Neural progenitor cell (in vitro differentiated cells): ENCODE results near the gene MOB2. TPM values are rescaled to one million over a fixed set of nuclear protein-coding genes. Genes with fewer than 3 reads are reported as not detected.

Source experiments
- DNase-seq: peaks from one replicate; pipeline ENCODE4 v3.0.0-alpha.2; 2016; ENCODE audit warnings: low spot score
- H2AFZ ChIP-seq: fragments of 200-600 bp; sonication (generic); replicated peaks from 2 replicates; pipeline ENCODE4 v1.6.1; 2016; ENCODE audit warnings: antibody characterized with exemption
- H3F3A ChIP-seq: fragments of 200-600 bp; sonication (generic); 2 replicates; pipeline ENCODE4 v1.6.1; 2016; ENCODE audit warnings: antibody characterized with exemption, low read depth
- H3K27ac ChIP-seq: fragments of 200-600 bp; sonication (generic); 2 replicates; pipeline ENCODE4 v1.5.1; 2016; ENCODE audit warnings: mild to moderate bottlenecking
- H3K27me3 ChIP-seq: fragments of 200-600 bp; sonication (generic); 2 replicates; pipeline ENCODE4 v1.6.1; 2016; ENCODE audit warnings: mild to moderate bottlenecking, moderate library complexity
- H3K36me3 ChIP-seq: fragments of 200-600 bp; sonication (generic); 2 replicates; pipeline ENCODE4 v1.5.1; 2016
- H3K4me1 ChIP-seq: fragments of 200-600 bp; sonication (generic); 2 replicates; pipeline ENCODE4 v1.6.1; 2016; ENCODE audit warnings: mixed run types
- H3K4me2 ChIP-seq: fragments of 200-600 bp; sonication (generic); 2 replicates; pipeline ENCODE4 v1.6.1; 2016
- H3K4me3 ChIP-seq: fragments of 200-600 bp; sonication (generic); 2 replicates; pipeline ENCODE4 v1.5.1; 2016
- H3K79me2 ChIP-seq: fragments of 200-600 bp; sonication (generic); 2 replicates; pipeline ENCODE4 v1.6.1; 2016; ENCODE audit warnings: low read depth
- H3K9ac ChIP-seq: fragments of 200-600 bp; sonication (generic); 2 replicates; pipeline ENCODE4 v1.6.1; 2016
- H3K9me3 ChIP-seq: fragments of 200-600 bp; sonication (generic); 2 replicates; pipeline ENCODE4 v1.5.1; 2016; ENCODE audit warnings: low read depth
- H4K20me1 ChIP-seq: fragments of 200-600 bp; sonication (generic); 2 replicates; pipeline ENCODE4 v1.6.1; 2016; ENCODE audit warnings: low read depth
- H3K27ac Mint-ChIP-seq: 3 replicates; pipeline ENCODE4 v1.8.0; 2021; ENCODE audit warnings: mixed read lengths
- H3K27me3 Mint-ChIP-seq: 2 replicates; pipeline ENCODE4 v1.8.0; 2022; ENCODE audit warnings: low read depth, mild to moderate bottlenecking, inconsistent platforms, moderate library complexity, mixed read lengths; ENCODE audit not compliant: insufficient read depth
- H3K36me3 Mint-ChIP-seq: 3 replicates; pipeline ENCODE4 v1.8.0; 2021; ENCODE audit warnings: mixed read lengths
- H3K4me1 Mint-ChIP-seq: 3 replicates; pipeline ENCODE4 v1.8.0; 2021; ENCODE audit warnings: mixed read lengths
- H3K4me3 Mint-ChIP-seq: 3 replicates; pipeline ENCODE4 v1.8.0; 2021; ENCODE audit warnings: mild to moderate bottlenecking, moderate library complexity, mixed read lengths
- H3K9me3 Mint-ChIP-seq: 3 replicates; pipeline ENCODE4 v1.8.0; 2020; ENCODE audit warnings: mixed read lengths
- CTCF ChIP-seq: fragments of 200-600 bp; sonication (generic); IDR thresholded peaks from 2 replicates; pipeline ENCODE4 v1.5.1; 2017; ENCODE audit warnings: antibody characterized with exemption, mild to moderate bottlenecking
- EZH2 ChIP-seq: fragments of 200-600 bp; sonication (generic); IDR thresholded peaks from 2 replicates; pipeline ENCODE4 v1.6.1; 2017; ENCODE audit warnings: antibody characterized with exemption, mild to moderate bottlenecking, moderate library complexity
- EZH2phosphoT487 ChIP-seq: fragments of 200-600 bp; sonication (generic); IDR thresholded peaks from 2 replicates; pipeline ENCODE4 v1.6.1; 2017; ENCODE audit warnings: antibody characterized with exemption
- total RNA-seq: library from RNA; depleted of rRNA; stranded (reverse); fragments of >200 nt; gene quantifications from 2 replicates; pipeline ENCODE4 v1.2.3, GENCODE V29; 2015; ENCODE audit warnings: low replicate concordance

MOB2 gene
- total RNA-seq, 1 donor from 2014 or later, result 8.0 TPM

- H3K4me2 ChIP-seq, result no peak overlapping the region
- H4K20me1 ChIP-seq, result peaks cover 34% of the 10 kb centered on the region
- H3K9ac ChIP-seq, result no peak overlapping the region
- no peaks in the 10 kb centered on the region for H3K36me3 ChIP-seq
- H3K9me3 Mint-ChIP-seq, result no peaks in the 10 kb centered on the region
- no peak overlapping the region for H3K27ac ChIP-seq
- no peaks in the 10 kb centered on the region for H3K4me1 ChIP-seq
- no peak overlapping the region for H3K4me3 Mint-ChIP-seq
- TF ChIP-seq EZH2phosphoT487 (no peak), EZH2 (no peak), CTCF (no peak)
- no peaks in the 10 kb centered on the region for H3K9me3 ChIP-seq
- peaks cover 5% of the 10 kb centered on the region for H3K4me1 Mint-ChIP-seq
- no peak overlapping the region for H3K27ac Mint-ChIP-seq
- no peaks in the 10 kb centered on the region for H3F3A ChIP-seq
- peaks cover 2% of the 10 kb centered on the region for H3K27me3 Mint-ChIP-seq
- DNase-seq, result no peak
- peaks cover 13% of the 10 kb centered on the region for H3K79me2 ChIP-seq
- no peak overlapping the region for H2AFZ ChIP-seq
- no peaks in the 10 kb centered on the region for H3K27me3 ChIP-seq
- no peaks in the 10 kb centered on the region for H3K36me3 Mint-ChIP-seq
- H3K4me3 ChIP-seq, result no peak overlapping the region
These were observed 1.4 kb upstream of the MOB2 start for GRCh38 chr11:1487851-1488574.

GRCh38 chr11:1487091-1487850 is 692 bp upstream of the MOB2 start:
- Mint-ChIP-seq H3K4me1 (peaks cover 5% of the 10 kb centered on the region), H3K36me3 (no peaks in the 10 kb centered on the region), H3K9me3 (no peaks in the 10 kb centered on the region), H3K27ac (no peak overlapping the region), H3K4me3 (no peak overlapping the region), H3K27me3 (peaks cover 2% of the 10 kb centered on the region)
- Histone ChIP-seq H3K4me2 (no peak overlapping the region), H3K4me1 (no peaks in the 10 kb centered on the region), H3K36me3 (no peaks in the 10 kb centered on the region), H3K27me3 (no peaks in the 10 kb centered on the region), H3K9me3 (no peaks in the 10 kb centered on the region), H4K20me1 (peaks cover 34% of the 10 kb centered on the region), H3K79me2 (peaks cover 13% of the 10 kb centered on the region), H3K4me3 (no peak overlapping the region), H3K27ac (no peak overlapping the region), H3F3A (no peaks in the 10 kb centered on the region), H3K9ac (no peak overlapping the region), H2AFZ (no peak overlapping the region)
- no peak for TF ChIP-seq EZH2
- no peak for TF ChIP-seq CTCF
- no peak for TF ChIP-seq EZH2phosphoT487
- DNase-seq, result no peak

- Histone ChIP-seq H3K4me2 (no peak overlapping the region), H3K27ac (no peak overlapping the region), H3K36me3 (no peaks in the 10 kb centered on the region), H4K20me1 (peaks cover 34% of the 10 kb centered on the region), H3K9ac (no peak overlapping the region), H3K4me1 (no peaks in the 10 kb centered on the region), H2AFZ (no peak overlapping the region), H3K79me2 (peaks cover 8% of the 10 kb centered on the region), H3K9me3 (no peaks in the 10 kb centered on the region), H3F3A (no peaks in the 10 kb centered on the region), H3K4me3 (no peak overlapping the region), H3K27me3 (no peaks in the 10 kb centered on the region)
- Mint-ChIP-seq H3K4me3 (no peak overlapping the region), H3K27ac (no peak overlapping the region), H3K36me3 (no peaks in the 10 kb centered on the region), H3K27me3 (peaks cover 2% of the 10 kb centered on the region), H3K4me1 (peaks cover 5% of the 10 kb centered on the region), H3K9me3 (no peaks in the 10 kb centered on the region)
- DNase-seq, result no peak
- no peak for TF ChIP-seq EZH2
- TF ChIP-seq CTCF, result no peak
- no peak for TF ChIP-seq EZH2phosphoT487
These were observed 1.1 kb downstream of the MOB2 start for GRCh38 chr11:1485504-1485885.
